ENCODE measurements around the gene GSKIP.

Gene GSKIP

GRCh38 chr14:96391293-96392118 is 28.2 kb downstream of the GSKIP start:
- Histone ChIP-seq H2AFZ (ENCODE audit: low read depth, low read length) (peak overlapping the region; percentile 94), H3K36me3 (ENCODE audit: control insufficient read depth in 1 of 2, insufficient read depth in 2 of 2, low read depth in 1 of 2, low read length in 2 of 2) (peaks cover 3 to 10% of the 10 kb centered on the region in 2 experiments), H3K27me3 (ENCODE audit: control insufficient read depth in 1 of 2, insufficient read depth in 1 of 2, low read length in 2 of 2) (no peaks in the 10 kb centered on the region), H3K9me3 (ENCODE audit: control insufficient read depth, low read length) (no peaks in the 10 kb centered on the region), H2BK15ac (ENCODE audit: low read depth, poor library complexity, severe bottlenecking) (peak overlapping the region; percentile 94), H4K91ac (ENCODE audit: low read length) (peak overlapping the region; percentile 27), H3K79me1 (replicated peaks; ENCODE audit: low read length, poor library complexity, severe bottlenecking) (no peaks in the 10 kb centered on the region), H3K9ac (ENCODE audit: low read length) (peak overlapping the region; percentile 94), H3K4me3 (ENCODE audit: insufficient read depth in 1 of 2, low read depth in 1 of 2, low read length in 2 of 2) (peak overlapping the region; percentile 76 to 89), H3K14ac (ENCODE audit: low read length in 2 of 2) (no peak overlapping the region), H3K4me2 (ENCODE audit: low read length, poor library complexity, severe bottlenecking) (peak overlapping the region; percentile 100), H2BK5ac (ENCODE audit: low read depth, low read length, poor library complexity, severe bottlenecking) (no peak overlapping the region), H3K18ac (ENCODE audit: low read depth in 1 of 2, low read length in 2 of 2) (peak overlapping the region; percentile 21 to 59), H3K27ac (ENCODE audit: low read length, poor library complexity, severe bottlenecking) (peak overlapping the region; percentile 38), H2AK5ac (ENCODE audit: low read length, severe bottlenecking) (no peak overlapping the region), H3K4ac (ENCODE audit: low read depth in 1 of 2, low read length in 2 of 2) (no peak overlapping the region), H3K23ac (ENCODE audit: low read length in 2 of 2) (no peak overlapping the region), H4K8ac (ENCODE audit: low read length) (peak overlapping the region; percentile 4), H3K4me1 (ENCODE audit: control insufficient read depth, insufficient read depth, low read depth, low read length) (peaks cover 7% of the 10 kb centered on the region), H2BK120ac (ENCODE audit: low read depth, low read length) (peak overlapping the region; percentile 19), H2BK12ac (ENCODE audit: low read length in 2 of 2) (no peak overlapping the region)
- DNase-seq, result peak; percentile 94
- under 1% methylated on average over 64 of the region's 79 CpGs for WGBS

- 96% methylated on average over 5 of the region's 5 CpGs for WGBS
- H3K27me3 ChIP-seq (ENCODE audit: control insufficient read depth in 1 of 2, insufficient read depth in 1 of 2, low read length in 2 of 2), result peaks cover 0 to 6% of the 10 kb centered on the region in 2 experiments
- peaks cover 7% of the 10 kb centered on the region for H3K4me1 ChIP-seq (ENCODE audit: control insufficient read depth, insufficient read depth, low read depth, low read length)
- no peak overlapping the region for H3K27ac ChIP-seq (ENCODE audit: low read length, poor library complexity, severe bottlenecking)
- H3K9me3 ChIP-seq (ENCODE audit: control insufficient read depth, low read length), result no peaks in the 10 kb centered on the region
- peak overlapping the region; percentile 50 for H3K4me2 ChIP-seq (ENCODE audit: low read length, poor library complexity, severe bottlenecking)
- H2BK12ac ChIP-seq (ENCODE audit: low read length in 2 of 2), result no peak overlapping the region
- H3K18ac ChIP-seq (ENCODE audit: low read depth in 1 of 2, low read length in 2 of 2), result no peak overlapping the region
- H3K79me1 ChIP-seq (replicated peaks; ENCODE audit: low read length, poor library complexity, severe bottlenecking), result no peaks in the 10 kb centered on the region
- H3K23ac ChIP-seq (ENCODE audit: low read length in 2 of 2), result no peak overlapping the region
- H3K9ac ChIP-seq (ENCODE audit: low read length), result peak overlapping the region; percentile 18
- no peak overlapping the region for H4K8ac ChIP-seq (ENCODE audit: low read length)
- no peak overlapping the region for H3K4ac ChIP-seq (ENCODE audit: low read depth in 1 of 2, low read length in 2 of 2)
- no peak overlapping the region for H2AFZ ChIP-seq (ENCODE audit: low read depth, low read length)
- H2BK15ac ChIP-seq (ENCODE audit: low read depth, poor library complexity, severe bottlenecking), result no peak overlapping the region
- no peak overlapping the region for H2BK5ac ChIP-seq (ENCODE audit: low read depth, low read length, poor library complexity, severe bottlenecking)
- H2BK120ac ChIP-seq (ENCODE audit: low read depth, low read length), result no peak overlapping the region
- H4K91ac ChIP-seq (ENCODE audit: low read length), result no peak overlapping the region
- H3K36me3 ChIP-seq (ENCODE audit: control insufficient read depth in 1 of 2, insufficient read depth in 2 of 2, low read depth in 1 of 2, low read length in 2 of 2), result no peaks in the 10 kb centered on the region
- DNase-seq, result no peak
- no peak overlapping the region for H3K14ac ChIP-seq (ENCODE audit: low read length in 2 of 2)
- H2AK5ac ChIP-seq (ENCODE audit: low read length, severe bottlenecking), result no peak overlapping the region
- H3K4me3 ChIP-seq (ENCODE audit: insufficient read depth in 1 of 2, low read depth in 1 of 2, low read length in 2 of 2), result peak overlapping the region in 1 of 2 experiments; percentile 89
Observed at GRCh38 chr14:96393071-96393691, 29.9 kb downstream of the GSKIP start.

- no peak overlapping the region for H2AK5ac ChIP-seq (ENCODE audit: low read length, severe bottlenecking)
- DNase-seq, result no peak
- H3K4ac ChIP-seq (ENCODE audit: low read depth in 1 of 2, low read length in 2 of 2), result no peak overlapping the region
- no peak overlapping the region for H3K4me2 ChIP-seq (ENCODE audit: low read length, poor library complexity, severe bottlenecking)
- no peaks in the 10 kb centered on the region for H3K9me3 ChIP-seq (ENCODE audit: control insufficient read depth, low read length)
- H3K36me3 ChIP-seq (ENCODE audit: control insufficient read depth in 1 of 2, insufficient read depth in 2 of 2, low read depth in 1 of 2, low read length in 2 of 2), result no peaks in the 10 kb centered on the region
- H4K8ac ChIP-seq (ENCODE audit: low read length), result no peak overlapping the region
- H3K4me3 ChIP-seq (ENCODE audit: insufficient read depth in 1 of 2, low read depth in 1 of 2, low read length in 2 of 2), result no peak overlapping the region
- H3K18ac ChIP-seq (ENCODE audit: low read depth in 1 of 2, low read length in 2 of 2), result no peak overlapping the region
- H3K4me1 ChIP-seq (ENCODE audit: control insufficient read depth, insufficient read depth, low read depth, low read length), result peaks cover 7% of the 10 kb centered on the region
- H2BK15ac ChIP-seq (ENCODE audit: low read depth, poor library complexity, severe bottlenecking), result no peak overlapping the region
- H3K14ac ChIP-seq (ENCODE audit: low read length in 2 of 2), result no peak overlapping the region
- no peak overlapping the region for H3K27ac ChIP-seq (ENCODE audit: low read length, poor library complexity, severe bottlenecking)
- H3K27me3 ChIP-seq (ENCODE audit: control insufficient read depth in 1 of 2, insufficient read depth in 1 of 2, low read length in 2 of 2), result peaks cover 0 to 11% of the 10 kb centered on the region in 2 experiments
- H3K9ac ChIP-seq (ENCODE audit: low read length), result no peak overlapping the region
- H3K23ac ChIP-seq (ENCODE audit: low read length in 2 of 2), result no peak overlapping the region
- H2BK5ac ChIP-seq (ENCODE audit: low read depth, low read length, poor library complexity, severe bottlenecking), result no peak overlapping the region
- H4K91ac ChIP-seq (ENCODE audit: low read length), result no peak overlapping the region
- no peak overlapping the region for H2BK12ac ChIP-seq (ENCODE audit: low read length in 2 of 2)
- no peak overlapping the region for H2BK120ac ChIP-seq (ENCODE audit: low read depth, low read length)
- WGBS, result 94% methylated on average over 4 of the region's 7 CpGs
- H3K79me1 ChIP-seq (replicated peaks; ENCODE audit: low read length, poor library complexity, severe bottlenecking), result no peaks in the 10 kb centered on the region
- no peak overlapping the region for H2AFZ ChIP-seq (ENCODE audit: low read depth, low read length)
Observed at GRCh38 chr14:96394047-96394815, 30.9 kb downstream of the GSKIP start.

GRCh38 chr14:96398432-96398831 is 35.1 kb downstream of the GSKIP start:
- 89% methylated on average over 1 of the region's 8 CpGs for WGBS
- H2BK5ac ChIP-seq (ENCODE audit: low read depth, low read length, poor library complexity, severe bottlenecking), result no peak overlapping the region
- no peaks in the 10 kb centered on the region for H3K9me3 ChIP-seq (ENCODE audit: control insufficient read depth, low read length)
- no peak overlapping the region for H3K4me3 ChIP-seq (ENCODE audit: insufficient read depth in 1 of 2, low read depth in 1 of 2, low read length in 2 of 2)
- no peak overlapping the region for H2BK12ac ChIP-seq (ENCODE audit: low read length in 2 of 2)
- no peak overlapping the region for H2AFZ ChIP-seq (ENCODE audit: low read depth, low read length)
- H3K4ac ChIP-seq (ENCODE audit: low read depth in 1 of 2, low read length in 2 of 2), result no peak overlapping the region
- H3K18ac ChIP-seq (ENCODE audit: low read depth in 1 of 2, low read length in 2 of 2), result no peak overlapping the region
- H3K23ac ChIP-seq (ENCODE audit: low read length in 2 of 2), result no peak overlapping the region
- H3K79me1 ChIP-seq (replicated peaks; ENCODE audit: low read length, poor library complexity, severe bottlenecking), result no peaks in the 10 kb centered on the region
- peaks cover 0 to 28% of the 10 kb centered on the region in 2 experiments for H3K27me3 ChIP-seq (ENCODE audit: control insufficient read depth in 1 of 2, insufficient read depth in 1 of 2, low read length in 2 of 2)
- no peak overlapping the region for H3K14ac ChIP-seq (ENCODE audit: low read length in 2 of 2)
- no peak overlapping the region for H3K4me2 ChIP-seq (ENCODE audit: low read length, poor library complexity, severe bottlenecking)
- H2BK120ac ChIP-seq (ENCODE audit: low read depth, low read length), result no peak overlapping the region
- H3K27ac ChIP-seq (ENCODE audit: low read length, poor library complexity, severe bottlenecking), result no peak overlapping the region
- no peaks in the 10 kb centered on the region for H3K36me3 ChIP-seq (ENCODE audit: control insufficient read depth in 1 of 2, insufficient read depth in 2 of 2, low read depth in 1 of 2, low read length in 2 of 2)
- no peak overlapping the region for H3K9ac ChIP-seq (ENCODE audit: low read length)
- H2BK15ac ChIP-seq (ENCODE audit: low read depth, poor library complexity, severe bottlenecking), result no peak overlapping the region
- no peak for DNase-seq
- H2AK5ac ChIP-seq (ENCODE audit: low read length, severe bottlenecking), result no peak overlapping the region
- H4K8ac ChIP-seq (ENCODE audit: low read length), result no peak overlapping the region
- no peaks in the 10 kb centered on the region for H3K4me1 ChIP-seq (ENCODE audit: control insufficient read depth, insufficient read depth, low read depth, low read length)
- H4K91ac ChIP-seq (ENCODE audit: low read length), result no peak overlapping the region
